ENCODE data around the gene CELF5.
A peak's percentile ranks its signal among the peaks of the same experiment; 100 is the strongest.
"Not testable (repeated sequence)": the region's sequence is repeated elsewhere in the genome, so short reads cannot be mapped to it uniquely, and the experiment has no call there.

The CELF5 gene

GRCh38 chr19:3186891-3187661, 37.4 kb upstream of the CELF5 start:
- peaks cover 8% of the 10 kb centered on the region for H3K36me3 ChIP-seq (ENCODE audit: insufficient read depth, low read length)
- no peaks in the 10 kb centered on the region for H3K27me3 ChIP-seq (ENCODE audit: insufficient read depth, low read length)
- no peaks in the 10 kb centered on the region for H3K9me3 ChIP-seq (ENCODE audit: low read length)
- no peak overlapping the region for H2AFZ ChIP-seq (ENCODE audit: low read depth, low read length)
- H3K4me3 ChIP-seq (ENCODE audit: low read length): peak overlapping the region; percentile 85
- peaks cover 11% of the 10 kb centered on the region for H3K4me1 ChIP-seq (ENCODE audit: insufficient read depth, low read length)

- Histone ChIP-seq H3K4me1 (ENCODE audit: insufficient read depth, low read length) (peaks cover 11% of the 10 kb centered on the region), H3K27me3 (ENCODE audit: insufficient read depth, low read length) (no peaks in the 10 kb centered on the region), H3K36me3 (ENCODE audit: insufficient read depth, low read length) (peaks cover 11% of the 10 kb centered on the region), H3K9me3 (ENCODE audit: low read length) (no peaks in the 10 kb centered on the region), H2AFZ (ENCODE audit: low read depth, low read length) (no peak overlapping the region), H3K4me3 (ENCODE audit: low read length) (peak overlapping the region; percentile 85)
Measured at GRCh38 chr19:3187662-3188511, 36.6 kb upstream of the CELF5 start.

GRCh38 chr19:3188627-3189596, 35.5 kb upstream of the CELF5 start:
- H3K4me1 ChIP-seq (ENCODE audit: insufficient read depth, low read length): peaks cover 11% of the 10 kb centered on the region
- no peak overlapping the region for H3K4me3 ChIP-seq (ENCODE audit: low read length)
- H2AFZ ChIP-seq (ENCODE audit: low read depth, low read length): no peak overlapping the region
- no peaks in the 10 kb centered on the region for H3K9me3 ChIP-seq (ENCODE audit: low read length)
- peaks cover 16% of the 10 kb centered on the region for H3K36me3 ChIP-seq (ENCODE audit: insufficient read depth, low read length)
- H3K27me3 ChIP-seq (ENCODE audit: insufficient read depth, low read length): no peaks in the 10 kb centered on the region

GRCh38 chr19:3189702-3190469, 34.6 kb upstream of the CELF5 start:
- Histone ChIP-seq H3K9me3 (ENCODE audit: low read length) (no peaks in the 10 kb centered on the region), H3K36me3 (ENCODE audit: insufficient read depth, low read length) (peaks cover 20% of the 10 kb centered on the region), H3K4me1 (ENCODE audit: insufficient read depth, low read length) (peaks cover 11% of the 10 kb centered on the region), H3K4me3 (ENCODE audit: low read length) (no peak overlapping the region), H2AFZ (ENCODE audit: low read depth, low read length) (no peak overlapping the region), H3K27me3 (ENCODE audit: insufficient read depth, low read length) (no peaks in the 10 kb centered on the region)

- H3K4me3 ChIP-seq (ENCODE audit: low read length): no peak overlapping the region
- H3K27me3 ChIP-seq (ENCODE audit: insufficient read depth, low read length): no peaks in the 10 kb centered on the region
Measured at GRCh38 chr19:3190470-3190770, 34.0 kb upstream of the CELF5 start.

GRCh38 chr19:3190921-3191805, 33.3 kb upstream of the CELF5 start:
- no peak overlapping the region for H2AFZ ChIP-seq (ENCODE audit: low read depth, low read length)
- H3K36me3 ChIP-seq (ENCODE audit: insufficient read depth, low read length): peaks cover 24% of the 10 kb centered on the region

More at GRCh38 chr19:3190470-3190770, 34.0 kb upstream of the CELF5 start:
- H3K9me3 ChIP-seq (ENCODE audit: low read length): no peaks in the 10 kb centered on the region
- H2AFZ ChIP-seq (ENCODE audit: low read depth, low read length): no peak overlapping the region
- peaks cover 11% of the 10 kb centered on the region for H3K4me1 ChIP-seq (ENCODE audit: insufficient read depth, low read length)
- peaks cover 20% of the 10 kb centered on the region for H3K36me3 ChIP-seq (ENCODE audit: insufficient read depth, low read length)

GRCh38 chr19:3191806-3192104, 32.7 kb upstream of the CELF5 start:
- H2AFZ ChIP-seq (ENCODE audit: low read depth, low read length); H3K27me3 ChIP-seq (ENCODE audit: insufficient read depth, low read length); H3K9me3 ChIP-seq (ENCODE audit: low read length); H3K4me1 ChIP-seq (ENCODE audit: insufficient read depth, low read length); H3K4me3 ChIP-seq (ENCODE audit: low read length): not testable (repeated sequence)
- peaks cover 27% of the 10 kb centered on the region for H3K36me3 ChIP-seq (ENCODE audit: insufficient read depth, low read length)

More at GRCh38 chr19:3190921-3191805, 33.3 kb upstream of the CELF5 start:
- Histone ChIP-seq H3K4me3 (ENCODE audit: low read length) (no peak overlapping the region), H3K9me3 (ENCODE audit: low read length) (no peaks in the 10 kb centered on the region), H3K27me3 (ENCODE audit: insufficient read depth, low read length) (no peaks in the 10 kb centered on the region), H3K4me1 (ENCODE audit: insufficient read depth, low read length) (peaks cover 11% of the 10 kb centered on the region)

- Histone ChIP-seq H3K4me1 (ENCODE audit: insufficient read depth, low read length) (peaks cover 4% of the 10 kb centered on the region), H2AFZ (ENCODE audit: low read depth, low read length) (no peak overlapping the region), H3K4me3 (ENCODE audit: low read length) (no peak overlapping the region), H3K27me3 (ENCODE audit: insufficient read depth, low read length) (no peaks in the 10 kb centered on the region), H3K9me3 (ENCODE audit: low read length) (no peaks in the 10 kb centered on the region), H3K36me3 (ENCODE audit: insufficient read depth, low read length) (peaks cover 27% of the 10 kb centered on the region)
Measured at GRCh38 chr19:3192228-3192635, 32.2 kb upstream of the CELF5 start.

GRCh38 chr19:3192684-3193083, 31.8 kb upstream of the CELF5 start:
- H3K4me3 ChIP-seq (ENCODE audit: low read length): no peak overlapping the region
- H3K27me3 ChIP-seq (ENCODE audit: insufficient read depth, low read length): no peaks in the 10 kb centered on the region
- H3K4me1 ChIP-seq (ENCODE audit: insufficient read depth, low read length): no peaks in the 10 kb centered on the region
- no peaks in the 10 kb centered on the region for H3K9me3 ChIP-seq (ENCODE audit: low read length)
- no peak overlapping the region for H2AFZ ChIP-seq (ENCODE audit: low read depth, low read length)
- H3K36me3 ChIP-seq (ENCODE audit: insufficient read depth, low read length): peaks cover 27% of the 10 kb centered on the region

GRCh38 chr19:3193256-3194105, 31.0 kb upstream of the CELF5 start:
- no peaks in the 10 kb centered on the region for H3K27me3 ChIP-seq (ENCODE audit: insufficient read depth, low read length)

More at GRCh38 chr19:3193256-3194105, 31.0 kb upstream of the CELF5 start:
- H2AFZ ChIP-seq (ENCODE audit: low read depth, low read length): no peak overlapping the region
- H3K9me3 ChIP-seq (ENCODE audit: low read length): no peaks in the 10 kb centered on the region
- no peak overlapping the region for H3K4me3 ChIP-seq (ENCODE audit: low read length)
- H3K4me1 ChIP-seq (ENCODE audit: insufficient read depth, low read length): no peaks in the 10 kb centered on the region
- peaks cover 29% of the 10 kb centered on the region for H3K36me3 ChIP-seq (ENCODE audit: insufficient read depth, low read length)

Data from neuron (in vitro differentiated cells).